Right atrium auricular region (tissue), 2 donors: ENCODE measurements around the gene SUN1. TPM values are rescaled to one million over a fixed set of nuclear protein-coding genes. Genes with fewer than 3 reads are reported as not detected.

Source experiments
- DNase-seq: peaks from one replicate; pipeline ENCODE4 v3.0.0-alpha.2; 2019; ENCODE audit warnings: low spot score
- H3K27ac ChIP-seq, 2 donors: fragments of 200-600 bp; sonication (generic); 1 replicate in 1 of 2; 2 replicates in 1 of 2; pipeline ENCODE4 v1.5.1; 2016 to 2019
- H3K27me3 ChIP-seq, 2 donors: fragments of 200-600 bp; sonication (generic); one replicate each; pipeline versions ENCODE4 v1.5.1 to v1.6.0; 2017 to 2019
- H3K36me3 ChIP-seq: fragments of 200-600 bp; sonication (generic); one replicate; pipeline ENCODE4 v1.5.1; 2016
- H3K4me1 ChIP-seq, 2 donors: fragments of 200-600 bp; sonication (generic); one replicate each; pipeline versions ENCODE4 v1.5.1 to v1.6.0; 2017 to 2019
- H3K4me3 ChIP-seq, 2 donors: fragments of 200-600 bp; sonication (generic); 1 replicate in 1 of 2; 2 replicates in 1 of 2; pipeline ENCODE4 v1.5.1; 2017 to 2019; ENCODE audit warnings: mild to moderate bottlenecking in 1 of 2, moderate library complexity in 1 of 2
- H3K9me3 ChIP-seq, 2 donors: fragments of 200-600 bp; sonication (generic); one replicate each; pipeline ENCODE4 v1.5.1; 2019
- total RNA-seq, 2 donors: library from RNA; depleted of rRNA; stranded (reverse); fragments of >200 nt; gene quantifications; one replicate each; pipeline ENCODE4 v1.1.0, GENCODE V29; 2016
- TF ChIP-seq, protein P1 (sequence below), 2 donors: fragments of 200-600 bp; sonication (generic); IDR thresholded peaks; one replicate each; pipeline ENCODE4 v1.5.1; 2019; ENCODE audit warnings: antibody characterized with exemption in 2 of 2

The SUN1 gene
- total RNA-seq, 2 donors from 2014 or later = 84.4 to 97.5 TPM

- no peak overlapping the region for H3K4me3 ChIP-seq
- DNase-seq = no peak
- peaks cover 69% of the 10 kb centered on the region for H3K36me3 ChIP-seq
- TF ChIP-seq, protein P1, sequence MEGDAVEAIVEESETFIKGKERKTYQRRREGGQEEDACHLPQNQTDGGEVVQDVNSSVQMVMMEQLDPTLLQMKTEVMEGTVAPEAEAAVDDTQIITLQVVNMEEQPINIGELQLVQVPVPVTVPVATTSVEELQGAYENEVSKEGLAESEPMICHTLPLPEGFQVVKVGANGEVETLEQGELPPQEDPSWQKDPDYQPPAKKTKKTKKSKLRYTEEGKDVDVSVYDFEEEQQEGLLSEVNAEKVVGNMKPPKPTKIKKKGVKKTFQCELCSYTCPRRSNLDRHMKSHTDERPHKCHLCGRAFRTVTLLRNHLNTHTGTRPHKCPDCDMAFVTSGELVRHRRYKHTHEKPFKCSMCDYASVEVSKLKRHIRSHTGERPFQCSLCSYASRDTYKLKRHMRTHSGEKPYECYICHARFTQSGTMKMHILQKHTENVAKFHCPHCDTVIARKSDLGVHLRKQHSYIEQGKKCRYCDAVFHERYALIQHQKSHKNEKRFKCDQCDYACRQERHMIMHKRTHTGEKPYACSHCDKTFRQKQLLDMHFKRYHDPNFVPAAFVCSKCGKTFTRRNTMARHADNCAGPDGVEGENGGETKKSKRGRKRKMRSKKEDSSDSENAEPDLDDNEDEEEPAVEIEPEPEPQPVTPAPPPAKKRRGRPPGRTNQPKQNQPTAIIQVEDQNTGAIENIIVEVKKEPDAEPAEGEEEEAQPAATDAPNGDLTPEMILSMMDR (IDR thresholded peaks at IDR 0.05) = no peak
- no peak overlapping the region for H3K27ac ChIP-seq
- no peaks in the 10 kb centered on the region for H3K27me3 ChIP-seq
- peaks cover 0 to 15% of the 10 kb centered on the region in 2 donors for H3K4me1 ChIP-seq
- no peaks in the 10 kb centered on the region for H3K9me3 ChIP-seq
Measured at GRCh38 chr7:863106-863505, 30.8 kb downstream of the SUN1 start.

DNA sequence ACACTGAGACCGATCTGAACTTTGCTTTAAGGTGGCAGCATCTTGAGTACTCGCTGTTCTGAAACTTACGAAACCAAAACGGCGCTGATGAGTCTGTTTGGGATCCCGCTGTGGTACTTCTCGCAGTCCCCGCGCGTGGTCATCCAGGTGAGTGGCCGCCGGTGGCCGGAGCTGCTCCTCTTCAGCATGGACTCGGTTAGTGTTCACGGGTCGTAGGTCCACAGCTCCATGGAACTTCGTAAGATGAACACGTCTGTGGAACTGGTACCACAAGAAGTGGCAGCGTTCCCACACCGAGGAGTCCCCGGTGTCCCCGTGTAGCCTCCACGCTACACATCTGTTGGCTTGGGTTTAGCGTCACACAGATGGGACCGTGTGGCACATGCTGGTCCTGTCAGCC lies 33.6 kb downstream of the SUN1 start:
- peak overlapping the region; percentile 89 to 94 for H3K27ac ChIP-seq
- DNase-seq = no peak
- H3K4me1 ChIP-seq = peaks cover 0 to 18% of the 10 kb centered on the region in 2 donors
- no peak overlapping the region for H3K4me3 ChIP-seq
- peaks cover 54% of the 10 kb centered on the region for H3K36me3 ChIP-seq
- TF ChIP-seq, protein P1 (IDR thresholded peaks at IDR 0.05) = no peak
- H3K9me3 ChIP-seq = no peaks in the 10 kb centered on the region
- no peaks in the 10 kb centered on the region for H3K27me3 ChIP-seq

DNA sequence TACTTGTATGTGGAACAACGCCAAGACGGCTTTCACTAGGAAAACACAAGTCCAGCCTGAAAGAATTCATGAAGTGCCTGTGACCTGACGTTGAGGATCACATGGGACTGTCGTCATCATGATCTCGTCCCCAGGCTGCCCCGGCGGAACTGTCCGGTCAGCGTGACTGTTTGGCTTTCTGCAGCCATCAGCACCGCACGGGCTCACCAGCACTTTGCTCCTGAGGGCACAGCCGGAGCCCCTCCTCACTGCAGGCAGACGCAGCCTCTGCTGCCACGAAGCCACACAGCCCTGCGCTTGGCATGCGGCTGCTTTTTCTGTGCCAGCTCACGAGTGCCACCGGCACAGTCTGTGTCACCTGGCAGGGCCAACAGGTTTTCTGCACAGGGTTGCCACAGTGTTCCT lies 34.7 kb downstream of the SUN1 start:
- peaks cover 0 to 20% of the 10 kb centered on the region in 2 donors for H3K4me1 ChIP-seq
- peak; percentile 82 for DNase-seq
- TF ChIP-seq, protein P1 (IDR thresholded peaks at IDR 0.05) = no peak
- H3K4me3 ChIP-seq = no peak overlapping the region
- peak overlapping the region; percentile 89 to 94 for H3K27ac ChIP-seq
- no peaks in the 10 kb centered on the region for H3K27me3 ChIP-seq
- H3K9me3 ChIP-seq = no peaks in the 10 kb centered on the region
- peaks cover 51% of the 10 kb centered on the region for H3K36me3 ChIP-seq

- no peak overlapping the region for H3K4me3 ChIP-seq
- TF ChIP-seq, protein P1 (IDR thresholded peaks at IDR 0.05) = no peak
- DNase-seq = peak; percentile 69
- H3K36me3 ChIP-seq = peaks cover 54% of the 10 kb centered on the region
- H3K27ac ChIP-seq = peak overlapping the region; percentile 89 to 94
- H3K4me1 ChIP-seq = peaks cover 0 to 26% of the 10 kb centered on the region in 2 donors
- no peaks in the 10 kb centered on the region for H3K27me3 ChIP-seq
- no peaks in the 10 kb centered on the region for H3K9me3 ChIP-seq
Measured at GRCh38 chr7:867406-868188, 35.3 kb downstream of the SUN1 start.

GRCh38 chr7:868189-868486 lies 35.9 kb downstream of the SUN1 start:
- TF ChIP-seq, protein P1 (IDR thresholded peaks at IDR 0.05) = no peak
- peaks cover 60% of the 10 kb centered on the region for H3K36me3 ChIP-seq
- peak overlapping the region; percentile 89 to 94 for H3K27ac ChIP-seq
- no peak overlapping the region for H3K4me3 ChIP-seq
- peaks cover 0 to 31% of the 10 kb centered on the region in 2 donors for H3K4me1 ChIP-seq
- no peak for DNase-seq
- no peaks in the 10 kb centered on the region for H3K27me3 ChIP-seq
- H3K9me3 ChIP-seq = no peaks in the 10 kb centered on the region

DNA sequence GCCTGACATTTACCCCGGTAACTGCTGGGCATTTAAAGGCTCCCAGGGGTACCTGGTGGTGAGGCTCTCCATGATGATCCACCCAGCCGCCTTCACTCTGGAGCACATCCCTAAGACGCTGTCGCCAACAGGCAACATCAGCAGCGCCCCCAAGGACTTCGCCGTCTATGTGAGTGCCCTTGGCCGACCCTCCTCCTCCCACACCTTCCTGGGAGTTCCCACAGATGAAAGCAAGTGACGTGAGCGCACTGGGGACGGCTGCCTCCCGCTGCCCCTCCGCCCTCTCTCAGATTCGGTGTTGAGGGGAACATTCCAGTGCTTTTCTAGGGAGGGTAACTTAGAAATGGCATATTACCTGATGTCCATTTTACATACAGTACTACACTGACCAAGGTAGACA lies 37.1 kb downstream of the SUN1 start:
- H3K9me3 ChIP-seq = no peaks in the 10 kb centered on the region
- H3K36me3 ChIP-seq = peaks cover 60% of the 10 kb centered on the region
- H3K27me3 ChIP-seq = no peaks in the 10 kb centered on the region
- no peak for DNase-seq
- TF ChIP-seq, protein P1 (IDR thresholded peaks at IDR 0.05) = no peak
- peak overlapping the region; percentile 70 to 74 for H3K27ac ChIP-seq
- peaks cover 0 to 43% of the 10 kb centered on the region in 2 donors for H3K4me1 ChIP-seq
- no peak overlapping the region for H3K4me3 ChIP-seq
